ENCODE data around the gene STOX2. TPM values are rescaled to one million over a fixed set of nuclear protein-coding genes. Genes with fewer than 3 reads are reported as not detected.
"Not testable (repeated sequence)": the region's sequence is repeated elsewhere in the genome, so short reads cannot be mapped to it uniquely, and the experiment has no call there.

Gene STOX2
- total RNA-seq, 1 experiment from 2014 or later = 3.3 TPM

DNA sequence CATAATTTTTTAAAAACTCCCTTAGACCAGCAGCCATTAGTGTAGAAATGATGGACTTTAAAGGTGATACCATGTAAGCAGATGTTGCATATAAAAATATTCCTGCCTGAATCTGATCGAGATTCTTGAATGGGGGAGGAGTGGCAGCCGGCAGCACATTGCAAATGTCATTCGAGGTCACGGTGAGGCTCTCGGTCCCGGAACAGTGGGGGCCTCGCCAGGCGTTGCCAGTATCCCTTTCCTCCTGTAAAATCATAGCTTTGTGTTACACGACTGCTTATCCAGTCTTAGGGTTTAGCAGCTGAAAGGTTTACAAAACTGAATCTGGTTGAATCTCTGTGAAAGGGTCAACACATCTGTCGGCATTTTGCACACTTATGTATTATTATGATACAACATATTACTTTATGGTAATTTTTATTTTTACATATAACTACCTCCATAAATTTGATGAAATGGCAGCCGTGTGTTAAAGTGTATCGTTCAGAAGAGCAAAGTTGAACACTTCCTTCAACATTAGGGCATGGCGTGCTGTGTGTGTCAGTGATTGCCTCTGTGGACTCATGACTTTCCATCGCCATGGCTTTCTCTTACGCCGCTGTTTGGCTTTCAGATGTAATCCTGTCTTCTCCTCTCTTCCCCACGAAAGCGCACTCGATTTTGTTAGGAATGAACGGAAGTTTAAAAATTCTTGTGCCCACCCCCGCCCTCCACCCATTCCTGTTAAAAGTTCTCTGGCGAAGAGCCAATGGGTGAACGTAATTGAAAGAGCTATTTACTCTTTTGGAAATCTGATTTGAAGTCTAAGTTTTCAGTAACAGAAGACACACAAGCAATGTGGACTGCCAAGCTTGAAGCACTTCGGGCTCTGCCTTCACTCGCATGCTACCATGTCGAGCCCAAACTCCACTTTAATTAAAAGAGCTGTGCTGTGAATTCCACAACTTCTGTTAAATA lies 114.8 kb downstream of the STOX2 start:
- no peak for DNase-seq (ENCODE audit: low read depth)

DNA sequence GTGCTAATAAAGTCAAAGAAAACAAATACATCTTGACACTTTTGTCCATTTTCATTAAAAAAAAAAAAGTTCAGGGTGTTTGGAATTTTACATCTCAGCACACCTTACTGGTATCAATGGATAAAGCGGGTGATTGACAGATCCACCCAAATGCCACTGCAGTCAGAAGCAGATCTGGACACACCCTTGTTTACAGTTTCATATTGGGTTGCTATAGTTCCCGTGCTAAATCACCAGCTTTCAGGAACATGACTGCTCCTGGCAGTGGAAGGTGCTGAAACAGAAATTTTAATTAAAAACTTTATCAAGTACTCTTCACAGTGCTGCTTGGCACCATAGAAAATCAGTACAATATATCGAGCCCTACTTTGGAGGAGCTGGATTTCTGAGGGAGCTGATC lies 116.3 kb downstream of the STOX2 start:
- DNase-seq (ENCODE audit: low read depth) = no peak

DNA sequence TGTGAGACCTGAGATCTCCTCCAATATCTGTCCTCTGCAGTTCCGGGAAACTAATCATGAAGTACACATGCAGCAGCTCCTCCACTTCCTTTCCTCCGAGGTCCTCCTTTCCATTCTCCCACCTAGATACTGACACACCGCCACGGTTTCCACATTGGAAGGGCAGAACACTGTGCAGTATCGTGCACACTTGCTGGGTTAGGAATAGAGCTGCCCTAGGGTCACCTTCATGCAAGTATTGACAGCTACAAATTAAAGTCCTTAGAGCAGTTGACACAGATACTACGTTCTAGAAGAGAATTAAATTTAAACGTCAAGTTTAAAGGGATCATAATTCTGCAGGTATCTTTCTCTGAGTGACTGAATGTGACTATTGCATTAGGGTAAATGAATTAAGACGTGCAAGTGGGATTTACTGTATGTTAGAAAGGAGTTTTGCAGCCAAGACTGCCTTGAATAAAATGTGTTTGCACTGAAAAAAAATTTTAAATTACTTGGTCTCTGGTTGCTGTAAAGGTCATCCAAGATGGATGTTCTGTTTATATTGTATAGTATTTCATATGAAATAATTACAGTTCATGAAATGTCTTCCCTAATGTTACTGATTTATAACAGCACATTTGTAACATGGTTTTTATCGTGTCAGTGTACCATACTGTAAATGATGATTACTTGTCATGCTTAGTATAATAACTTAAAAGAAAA lies 117.7 kb downstream of the STOX2 start:
- DNase-seq (ENCODE audit: low read depth) = no peak

DNA sequence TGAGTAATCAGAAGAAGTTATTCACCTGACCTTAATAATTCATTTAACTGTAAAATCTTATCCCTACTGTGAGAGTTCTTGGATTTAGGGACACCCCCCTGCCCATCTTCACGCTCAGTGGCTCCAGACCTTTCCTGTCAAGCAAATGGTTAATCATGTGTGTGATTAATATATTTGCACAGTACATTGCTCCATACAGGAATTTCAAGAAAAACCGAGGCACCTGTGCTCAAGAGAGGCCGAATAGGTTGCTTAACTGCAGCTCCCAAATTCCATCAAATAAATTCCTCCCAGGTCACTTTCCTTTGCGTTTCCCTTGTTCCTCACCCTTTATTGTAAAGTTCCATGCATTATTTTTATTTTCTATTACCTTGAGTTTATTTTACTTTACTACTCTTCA lies 119.5 kb downstream of the STOX2 start:
- no peak for DNase-seq (ENCODE audit: low read depth)

DNA sequence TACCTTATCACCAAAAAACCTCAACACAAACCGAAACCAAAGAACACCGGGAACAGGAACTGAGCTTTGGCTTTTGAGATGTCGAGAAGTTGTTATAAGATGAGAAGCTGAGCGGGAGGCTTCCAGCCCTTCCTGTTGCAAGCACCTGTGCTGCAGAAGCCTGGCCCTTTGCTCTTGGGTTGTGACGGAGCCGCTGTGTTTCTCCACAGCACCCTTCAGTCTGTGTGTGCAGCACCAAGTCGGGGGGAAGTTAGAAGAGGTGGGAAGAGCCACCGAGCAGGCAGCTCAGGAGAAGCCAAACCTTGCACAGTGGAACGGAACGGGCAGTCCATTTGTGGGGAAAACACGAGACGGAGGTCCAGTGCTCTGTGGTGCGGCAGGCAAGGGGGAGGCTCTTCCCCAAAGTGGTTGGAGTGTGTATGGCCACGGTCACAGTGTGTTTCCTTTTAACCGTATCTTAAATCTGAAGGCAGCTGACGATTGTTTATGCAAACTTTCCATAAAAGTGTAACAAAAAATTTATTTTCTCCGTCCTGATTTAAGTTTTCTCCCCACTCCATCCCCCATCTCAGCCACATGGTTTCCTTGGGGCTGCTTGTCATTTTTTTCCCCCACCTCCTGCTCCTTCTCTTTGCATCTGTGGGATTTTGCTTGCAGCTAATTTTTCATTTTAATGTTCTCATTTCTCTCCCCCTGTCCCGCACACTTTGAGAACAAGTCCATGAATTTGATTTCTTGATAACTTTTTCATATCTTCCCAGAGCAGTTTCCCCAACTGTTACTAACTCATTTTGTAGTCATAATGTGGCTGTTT lies 123.7 kb downstream of the STOX2 start:
- no peak for DNase-seq (ENCODE audit: low read depth)

DNA sequence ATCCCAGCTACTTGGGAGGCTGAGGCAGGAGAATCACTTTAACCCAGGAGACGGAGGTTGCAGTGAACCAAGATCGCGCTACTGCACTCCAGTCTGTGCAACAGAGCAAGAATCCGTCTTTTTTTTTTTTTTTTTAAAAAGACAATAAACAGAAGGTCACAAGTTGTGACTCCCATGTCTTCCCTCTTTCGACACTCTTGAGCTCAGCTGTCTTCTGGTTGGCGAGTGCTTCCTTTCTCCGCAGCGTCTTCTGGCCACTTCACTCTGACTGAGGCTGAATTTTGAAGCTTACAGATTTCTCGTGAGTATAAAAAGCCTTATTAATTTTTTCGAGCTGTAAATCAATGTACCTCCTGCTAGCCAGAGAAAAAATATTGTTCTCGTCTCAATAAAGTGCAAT lies 124.9 kb downstream of the STOX2 start:
- DNase-seq (ENCODE audit: low read depth) = no peak

DNA sequence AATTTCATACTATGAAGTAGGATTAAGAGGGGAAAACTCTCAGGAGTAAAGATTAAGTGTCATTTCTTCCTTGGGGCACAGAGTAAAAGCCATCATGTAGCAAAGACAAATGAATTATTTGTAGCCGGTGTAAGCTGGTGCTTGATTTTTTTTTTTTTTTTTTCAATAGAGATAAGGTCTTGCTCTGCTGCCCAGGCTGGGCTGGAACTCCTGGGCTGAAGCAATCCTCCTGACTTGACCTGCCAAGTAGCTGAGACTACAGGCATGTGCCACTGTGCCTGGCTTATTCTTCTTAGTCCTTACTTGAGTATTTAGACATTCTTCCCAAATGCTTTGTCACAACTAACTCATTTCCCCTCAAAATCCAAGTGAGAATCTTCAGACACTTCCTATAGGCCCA lies 125.7 kb downstream of the STOX2 start:
- DNase-seq (ENCODE audit: low read depth) = no peak

DNA sequence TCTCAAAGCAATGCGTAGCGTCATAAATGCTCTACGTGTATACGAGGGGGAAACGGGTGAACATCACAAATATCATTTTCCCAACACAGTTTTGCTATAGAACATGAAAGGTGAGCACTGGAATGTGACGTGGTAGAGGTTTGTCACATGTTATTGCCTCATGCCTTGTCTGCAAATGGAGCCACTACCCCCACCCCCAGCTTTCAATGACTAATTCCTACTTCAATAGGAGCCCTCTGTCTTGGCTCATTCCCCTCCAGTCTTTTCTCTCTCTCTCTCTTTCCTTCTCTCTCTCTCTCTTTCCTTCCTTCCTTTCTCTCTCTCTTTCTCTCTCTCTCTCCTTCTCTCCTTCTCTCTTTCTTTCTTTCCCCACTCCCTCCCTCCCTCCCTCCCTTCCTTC lies 127.0 kb downstream of the STOX2 start:
- no peak for DNase-seq (ENCODE audit: low read depth)

DNA sequence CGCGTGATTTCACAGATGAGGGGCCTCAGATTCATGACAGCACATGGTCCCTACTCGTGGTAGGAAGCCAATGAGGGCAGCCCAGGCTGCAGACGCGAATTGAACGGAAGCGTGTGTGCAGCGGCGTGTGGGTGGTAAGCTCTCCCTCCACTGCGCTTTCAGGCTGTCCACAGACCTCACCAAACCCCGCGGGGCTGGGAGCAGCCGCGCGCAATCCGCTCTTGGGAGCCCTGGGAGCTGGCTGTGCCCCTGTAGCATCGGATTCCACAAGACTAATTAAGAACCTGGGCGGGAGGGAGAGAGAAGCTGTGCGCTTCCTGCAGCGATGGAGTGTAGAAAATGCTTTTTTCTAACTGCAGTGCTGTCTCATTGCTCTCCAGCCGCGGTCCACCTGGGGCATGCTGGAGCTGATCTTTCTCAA lies 134.9 kb downstream of the STOX2 start:
- no peak for DNase-seq (ENCODE audit: low read depth)

DNA sequence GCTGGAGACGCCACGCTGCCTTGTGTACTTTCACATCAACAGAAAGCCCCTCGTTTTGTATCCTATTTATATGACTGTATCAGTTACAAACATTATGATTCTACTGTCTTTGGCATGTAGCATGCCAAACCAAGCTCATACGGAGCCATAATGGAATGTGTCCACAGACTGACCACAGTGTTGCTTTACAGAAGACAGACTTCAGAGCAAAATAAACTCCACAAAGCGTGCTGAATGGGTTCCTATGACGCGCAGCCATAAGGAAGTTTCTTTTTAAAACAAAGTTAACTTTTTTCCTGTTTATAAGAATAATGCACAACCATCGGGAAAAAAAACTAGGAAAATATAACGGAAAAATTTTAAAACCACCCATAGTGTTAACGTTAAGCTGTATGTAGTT lies 136.0 kb downstream of the STOX2 start:
- no peak for DNase-seq (ENCODE audit: low read depth)

DNA sequence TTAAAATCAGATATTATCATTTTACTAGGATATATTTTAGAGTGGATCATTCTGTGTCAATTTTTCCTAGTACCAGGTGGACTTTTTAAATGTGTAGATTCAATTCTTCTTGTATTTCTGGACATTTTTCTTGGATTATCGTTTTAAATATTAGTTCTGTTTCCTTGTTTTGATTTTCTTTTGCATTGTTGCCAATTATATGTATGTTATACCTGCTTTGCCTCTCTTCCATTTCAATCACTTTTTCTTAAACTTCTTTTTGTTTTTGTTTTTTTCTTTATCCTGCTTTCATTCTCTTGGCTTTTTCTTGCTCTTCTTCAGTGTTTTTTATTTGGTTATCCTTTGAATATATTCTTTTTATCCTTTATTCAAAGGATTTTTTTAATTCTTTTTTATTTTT lies 141.0 kb downstream of the STOX2 start:
- DNase-seq (ENCODE audit: low read depth) = no peak

DNA sequence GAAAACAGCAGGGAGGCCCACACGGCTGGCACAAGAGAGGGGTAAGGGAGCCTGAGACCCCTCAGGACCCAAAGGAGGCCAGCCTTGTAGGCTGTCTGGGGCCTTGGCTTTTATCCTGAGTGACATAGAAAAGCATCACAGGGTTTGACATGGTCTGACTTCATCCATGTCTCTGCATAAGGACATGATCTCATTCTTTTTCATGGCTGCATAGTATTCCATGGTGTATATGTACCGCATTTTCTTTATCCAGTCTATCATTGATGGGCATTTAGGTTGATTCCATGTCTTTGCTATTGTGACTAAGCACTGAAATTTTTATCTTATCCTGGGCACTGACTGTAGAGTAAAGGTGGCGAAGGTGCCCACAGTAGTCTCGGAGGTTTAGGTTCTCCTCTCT lies 146.2 kb downstream of the STOX2 start:
- DNase-seq (ENCODE audit: low read depth) = not testable (repeated sequence)

DNA sequence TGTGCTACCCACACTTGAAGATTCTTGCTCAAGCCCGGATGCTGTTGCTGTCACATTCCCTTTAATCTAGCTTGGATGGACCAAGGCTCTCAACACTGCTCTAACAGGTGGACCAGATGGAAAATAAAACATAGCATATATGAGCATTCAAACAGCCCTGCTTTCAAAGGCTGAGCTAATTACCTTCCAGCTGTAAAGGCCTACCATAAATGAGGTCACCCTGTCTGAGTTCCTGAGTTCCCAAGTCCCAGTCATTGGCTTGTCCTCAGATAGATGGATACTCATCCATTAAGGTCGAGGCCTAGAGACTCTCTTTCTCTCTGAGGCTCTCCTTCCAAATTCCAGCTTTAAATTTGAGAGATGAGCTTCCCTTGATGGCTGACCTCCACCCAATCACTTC lies 147.5 kb downstream of the STOX2 start:
- no peak for DNase-seq (ENCODE audit: low read depth)

DNA sequence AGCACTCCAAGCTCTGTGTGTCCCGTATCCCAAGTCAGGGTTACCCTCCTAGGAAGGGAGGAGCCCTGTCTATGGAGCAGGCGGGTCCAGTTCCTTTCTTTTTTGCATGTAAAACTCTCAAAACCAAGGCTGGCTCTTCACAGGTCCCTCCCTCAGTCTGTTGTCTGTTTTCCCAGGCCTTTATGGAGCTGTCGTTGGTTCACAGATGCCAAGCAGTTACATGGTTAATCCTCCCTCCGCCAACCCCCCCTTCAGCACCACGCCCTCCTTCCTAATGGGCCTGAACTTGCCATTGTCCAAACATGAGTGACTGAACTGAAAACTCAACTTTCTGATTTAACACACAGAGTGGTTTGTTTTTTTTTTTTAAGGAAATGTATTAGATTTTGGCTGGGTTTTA lies 148.3 kb downstream of the STOX2 start:
- DNase-seq (ENCODE audit: low read depth) = no peak

DNA sequence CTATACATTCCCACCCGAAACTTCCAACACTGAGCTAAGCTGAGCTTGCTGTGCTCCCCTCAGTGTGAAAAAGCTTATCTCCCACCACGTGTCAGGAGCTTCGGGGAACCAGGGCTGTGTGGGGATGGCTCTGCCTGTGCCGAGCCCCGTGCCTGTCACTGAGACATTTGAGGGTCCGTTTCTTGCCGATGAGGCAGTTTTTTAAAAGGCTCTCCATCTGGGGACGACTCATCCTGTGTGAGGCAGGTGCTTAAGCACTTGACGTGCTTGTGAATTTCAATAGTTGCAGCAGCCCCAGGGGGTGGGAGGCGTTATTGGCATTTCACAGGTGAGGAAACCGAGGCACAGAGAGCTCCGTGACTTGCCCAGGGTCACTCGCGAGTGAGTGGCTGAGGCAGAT lies 151.8 kb downstream of the STOX2 start:
- no peak for DNase-seq (ENCODE audit: low read depth)

DNA sequence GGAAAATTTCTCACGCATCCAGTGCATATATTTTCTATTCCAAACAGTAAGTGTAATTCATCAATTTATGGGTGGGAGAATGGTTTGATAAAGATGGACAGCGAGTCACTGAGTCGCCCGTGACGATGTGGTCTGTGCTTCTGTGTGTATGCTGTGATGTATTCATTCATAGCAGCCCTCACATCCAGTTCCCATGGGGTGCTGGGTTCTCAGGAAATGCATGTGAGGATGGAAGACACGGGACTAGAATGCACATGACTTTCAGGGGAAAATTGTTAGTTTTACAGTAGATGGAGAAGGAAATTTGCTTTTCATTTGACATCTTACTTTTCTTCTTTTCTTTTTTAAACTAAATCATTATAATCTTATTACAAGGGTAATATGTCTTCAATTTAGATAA lies 152.9 kb downstream of the STOX2 start:
- DNase-seq (ENCODE audit: low read depth) = no peak

DNA sequence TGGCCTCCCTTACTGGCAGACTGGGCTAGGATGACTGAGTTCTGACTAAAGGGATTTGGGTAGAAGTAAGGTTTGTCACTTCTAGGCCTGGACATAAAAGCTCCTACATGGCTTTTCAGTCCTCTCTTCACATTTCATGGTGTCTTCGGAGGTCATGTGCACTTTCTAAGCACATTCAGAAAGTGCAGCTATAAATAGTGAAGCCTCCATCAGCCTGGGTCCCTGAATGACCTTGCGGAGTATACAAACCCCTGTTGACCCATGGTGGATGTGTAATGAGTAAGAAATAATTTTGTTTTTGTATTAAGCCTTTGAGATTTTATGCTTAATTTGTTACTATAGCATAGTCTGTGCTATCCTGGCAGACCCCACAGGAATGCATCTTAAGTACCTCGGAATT lies 154.0 kb downstream of the STOX2 start:
- no peak for DNase-seq (ENCODE audit: low read depth)

DNA sequence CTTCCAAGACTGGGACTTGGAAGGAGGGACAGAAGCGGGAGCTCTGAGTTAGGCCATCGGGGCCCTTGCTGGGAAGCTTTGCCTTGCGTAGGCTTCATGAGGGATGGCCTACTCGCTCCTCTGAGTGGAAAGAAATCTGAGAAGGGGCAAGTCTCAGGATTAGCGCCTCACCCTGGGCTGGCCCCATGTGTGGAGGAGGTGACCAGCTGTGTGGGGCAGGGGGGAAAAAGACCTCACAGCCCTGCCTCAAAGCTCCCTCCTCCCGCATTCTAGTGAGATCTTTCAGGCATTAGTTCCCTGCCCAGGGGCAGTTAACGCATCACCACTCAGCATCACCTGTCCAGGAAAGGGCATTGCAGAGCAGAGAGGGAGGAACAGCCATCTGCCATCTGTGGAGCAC lies 156.5 kb downstream of the STOX2 start:
- DNase-seq (ENCODE audit: low read depth) = no peak

DNA sequence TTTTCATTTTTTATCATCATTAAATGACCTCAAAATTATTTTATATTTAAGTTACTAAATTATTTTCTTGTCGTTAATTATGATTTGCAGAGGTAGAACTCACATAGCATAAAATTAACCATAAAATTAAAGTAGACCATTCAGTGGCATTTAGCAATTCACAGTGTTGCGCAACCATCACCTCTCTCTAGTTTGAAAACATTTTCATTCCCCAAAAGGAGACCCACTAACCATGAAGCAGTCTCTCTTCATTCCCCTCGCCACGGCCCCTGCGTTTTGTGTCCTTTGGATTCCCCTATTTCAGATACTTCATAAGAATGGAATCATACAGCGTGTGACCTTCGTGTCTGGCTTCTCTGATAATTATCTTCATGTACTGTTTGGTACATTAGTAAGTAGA lies 157.7 kb downstream of the STOX2 start:
- no peak for DNase-seq (ENCODE audit: low read depth)

DNA sequence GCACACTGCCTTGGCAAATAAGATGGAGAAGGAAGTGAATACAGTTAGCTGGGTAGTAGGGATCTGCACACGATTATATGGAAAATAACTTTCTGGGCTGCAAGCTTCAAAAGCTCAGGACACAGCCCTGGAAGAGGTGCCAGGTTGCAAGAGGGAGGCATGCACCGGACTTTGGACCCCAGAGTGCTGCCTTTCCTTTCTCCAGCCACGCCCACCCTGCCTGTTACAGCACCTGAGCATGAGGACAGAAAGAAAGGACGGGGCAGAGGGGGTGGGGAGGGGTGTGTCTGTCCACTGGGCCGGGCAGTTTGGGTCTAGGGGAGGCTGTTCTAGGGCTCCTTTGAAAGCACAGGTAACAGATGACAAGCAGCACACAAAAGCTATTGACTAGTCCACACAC lies 159.8 kb downstream of the STOX2 start:
- no peak for DNase-seq (ENCODE audit: low read depth)

DNA sequence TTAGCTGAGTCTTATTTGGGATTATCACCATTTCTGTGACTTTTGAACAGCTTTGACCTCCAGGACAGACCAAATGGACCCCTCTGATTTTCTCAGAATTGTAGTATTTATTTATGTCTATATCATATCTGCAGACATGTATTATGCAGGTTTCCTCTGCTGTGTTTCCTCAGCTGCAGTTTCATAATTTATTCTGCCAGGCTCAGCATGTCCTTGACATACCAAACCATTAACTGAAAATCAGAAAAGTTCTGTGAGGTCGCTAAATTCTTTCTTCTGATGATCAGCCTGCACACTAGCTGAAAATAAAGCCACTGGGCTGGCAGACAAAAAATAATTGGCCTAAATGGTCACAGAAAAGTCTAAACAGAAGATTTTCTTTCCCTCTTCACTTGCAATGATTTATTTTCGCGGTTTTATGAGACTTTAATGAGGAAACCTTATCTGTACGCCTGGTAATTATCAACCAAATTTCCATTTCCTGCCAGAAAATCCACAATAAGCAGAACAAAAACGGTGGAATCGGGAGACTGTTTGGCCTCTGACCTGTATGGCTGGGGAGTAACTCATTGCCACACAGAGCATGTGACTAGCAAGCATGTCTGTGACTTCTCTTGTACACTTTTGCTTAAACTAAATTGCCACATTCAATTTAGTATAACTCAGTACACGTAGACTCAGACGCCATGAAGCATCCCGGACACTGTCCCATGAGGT lies 161.6 kb downstream of the STOX2 start:
- DNase-seq (ENCODE audit: low read depth) = no peak

Measured in Daoy (cell line).